Measurements from ENCODE around the gene ERGIC3.

The ERGIC3 gene

DNA sequence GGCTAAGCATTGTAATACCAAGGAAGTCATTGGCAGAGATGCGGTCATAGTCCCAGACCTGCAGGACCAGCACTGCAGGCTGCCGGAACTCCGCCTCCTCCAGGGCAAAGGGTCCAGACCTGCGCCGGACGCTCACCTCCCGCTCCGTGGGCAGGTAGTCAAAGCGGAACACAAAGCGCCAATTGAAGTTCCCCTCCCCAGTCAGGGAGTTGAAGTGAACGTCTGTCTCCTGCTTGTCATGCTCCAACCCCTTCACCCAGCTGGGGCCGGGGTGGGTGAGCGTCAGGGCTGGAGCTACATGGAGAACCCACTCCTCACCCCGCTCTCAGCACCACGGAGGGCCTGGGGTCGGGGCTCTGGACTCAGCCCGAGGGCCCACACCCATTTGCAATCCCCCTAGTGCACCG lies 18.2 kb downstream of the ERGIC3 start:
- in situ Hi-C loops (cut with HindIII; ENCODE audit: low sequenced_read_pairs), result no loop called here

DNA sequence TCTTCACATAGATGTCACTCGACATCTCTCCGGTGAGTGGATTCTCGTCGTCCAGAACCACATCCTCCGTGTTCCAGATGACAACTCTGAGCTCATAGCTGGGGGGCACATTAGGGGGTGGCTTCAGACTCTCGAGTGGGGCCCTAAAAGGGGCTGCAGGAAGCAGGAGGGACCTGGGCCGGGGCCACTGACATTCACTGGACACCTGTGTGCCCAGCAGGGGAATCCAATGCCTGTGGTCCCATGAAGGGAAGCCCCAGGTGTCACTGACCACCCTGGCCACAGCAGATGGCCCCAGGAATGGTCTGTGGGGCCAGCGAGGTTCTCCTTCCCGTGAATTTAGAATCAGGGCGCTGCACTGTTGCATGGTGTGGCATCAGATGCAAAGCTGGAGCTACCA lies 18.7 kb downstream of the ERGIC3 start:
- in situ Hi-C loops (cut with HindIII; ENCODE audit: low sequenced_read_pairs), result no loop called here

DNA sequence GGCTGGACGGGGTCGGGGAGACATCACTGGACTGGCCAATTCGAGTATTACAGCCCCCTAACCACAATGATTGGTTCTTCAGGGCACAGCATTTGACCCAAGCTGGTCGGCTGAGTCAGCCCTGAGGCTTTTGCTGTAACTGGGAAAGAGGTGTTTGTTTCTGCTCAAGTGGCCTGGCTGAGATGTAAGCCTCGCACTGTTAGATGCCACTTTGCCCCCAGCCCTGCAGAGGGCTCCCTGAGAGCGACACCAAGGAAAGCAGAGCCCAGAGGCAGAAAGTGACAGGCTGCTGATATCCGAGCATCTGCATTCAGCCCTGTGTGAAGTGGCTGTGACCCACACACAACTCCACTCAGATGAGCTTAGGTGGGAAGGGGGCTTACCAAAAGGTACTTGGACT lies 19.4 kb downstream of the ERGIC3 start:
- in situ Hi-C loops (cut with HindIII; ENCODE audit: low sequenced_read_pairs), result no loop called here

DNA sequence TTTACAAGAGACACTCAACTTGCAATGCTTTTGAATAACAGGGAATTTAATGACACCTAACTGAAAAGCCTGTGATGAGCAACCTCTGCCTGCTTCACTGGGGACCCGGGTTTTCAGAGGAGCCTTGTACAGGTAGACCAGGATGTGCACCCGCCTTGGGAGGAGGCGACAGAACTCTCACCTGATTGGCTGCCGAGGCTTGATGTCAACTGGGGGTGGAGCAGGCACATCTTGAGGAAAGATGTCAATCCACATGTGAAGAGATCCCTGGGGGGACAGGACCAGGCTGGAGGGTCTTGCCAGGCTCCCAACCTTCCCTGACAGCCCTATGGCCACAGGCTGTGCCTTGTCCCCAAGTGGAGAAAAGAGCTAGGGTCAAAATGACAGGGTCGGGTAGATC lies 19.8 kb downstream of the ERGIC3 start:
- in situ Hi-C loops (cut with HindIII; ENCODE audit: low sequenced_read_pairs), result no loop called here

DNA sequence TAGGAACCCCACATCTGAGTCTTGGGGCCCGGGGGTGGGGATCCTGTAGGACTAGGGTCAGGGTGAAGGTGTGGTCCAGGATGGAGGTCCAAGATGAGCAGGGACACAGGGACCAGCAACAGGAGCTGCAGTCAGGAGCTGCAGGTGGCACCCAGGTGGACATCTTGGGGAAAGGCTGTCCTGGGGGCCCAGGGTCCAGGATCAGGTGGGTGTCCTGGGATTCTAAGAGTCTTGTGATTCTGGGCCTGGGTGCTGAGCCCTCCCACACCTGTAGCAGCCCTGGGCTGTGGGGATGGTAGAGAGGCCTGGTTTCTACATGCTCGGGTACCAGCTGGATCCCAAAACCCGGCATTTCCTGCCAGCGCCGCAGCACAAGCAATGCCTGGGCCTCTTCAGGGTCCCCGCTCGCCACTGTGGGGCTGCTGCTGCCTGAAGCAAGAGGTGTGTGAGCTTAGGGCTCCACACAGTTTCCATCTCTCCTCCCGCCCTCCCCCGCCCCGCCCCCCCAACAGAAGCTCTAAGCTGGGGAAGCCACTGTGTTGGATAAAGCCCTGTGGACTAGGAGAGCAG lies 20.7 kb downstream of the ERGIC3 start:
- in situ Hi-C loops (cut with HindIII; ENCODE audit: low sequenced_read_pairs), result no loop called here

DNA sequence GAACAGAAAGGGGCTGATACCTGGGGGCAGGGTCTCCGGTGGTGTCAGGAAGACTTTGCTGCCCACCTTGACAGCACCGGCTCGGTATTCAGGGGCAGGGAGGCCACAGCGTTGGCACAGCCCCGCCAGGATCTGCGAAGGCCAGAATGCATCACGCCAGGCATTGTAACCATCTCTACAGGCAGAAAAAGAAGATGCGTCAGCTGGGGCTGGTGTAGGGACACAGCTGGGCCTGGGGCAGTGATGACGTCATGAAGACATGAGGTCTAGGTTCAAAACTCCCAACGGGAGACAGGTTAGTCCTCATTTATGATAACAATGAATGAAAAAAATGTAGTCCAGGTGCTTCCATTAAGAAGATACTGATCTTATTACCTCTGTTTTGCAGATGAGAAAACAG lies 22.0 kb downstream of the ERGIC3 start:
- in situ Hi-C loops (cut with HindIII; ENCODE audit: low sequenced_read_pairs), result no loop called here

DNA sequence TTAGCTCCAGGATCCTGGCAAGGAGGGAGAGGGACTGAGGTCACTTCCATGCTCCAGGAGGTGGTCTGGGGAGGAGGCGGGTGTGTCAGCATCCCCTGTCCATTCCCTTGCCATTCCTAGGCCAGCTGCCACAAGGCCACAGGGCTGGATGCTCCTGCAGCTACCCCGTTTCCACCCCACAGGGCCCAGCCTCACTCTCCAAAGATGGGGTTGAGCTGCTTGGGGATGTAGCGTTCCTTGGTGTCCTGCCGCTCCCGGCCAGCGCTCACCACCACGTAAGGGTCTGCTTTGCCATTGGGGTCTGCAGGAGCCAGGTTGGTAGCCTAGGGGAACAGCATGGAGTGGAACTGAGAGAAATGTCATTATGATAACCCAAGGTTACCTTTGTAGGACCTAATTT lies 23.0 kb downstream of the ERGIC3 start:
- in situ Hi-C loops (cut with HindIII; ENCODE audit: low sequenced_read_pairs), result no loop called here

DNA sequence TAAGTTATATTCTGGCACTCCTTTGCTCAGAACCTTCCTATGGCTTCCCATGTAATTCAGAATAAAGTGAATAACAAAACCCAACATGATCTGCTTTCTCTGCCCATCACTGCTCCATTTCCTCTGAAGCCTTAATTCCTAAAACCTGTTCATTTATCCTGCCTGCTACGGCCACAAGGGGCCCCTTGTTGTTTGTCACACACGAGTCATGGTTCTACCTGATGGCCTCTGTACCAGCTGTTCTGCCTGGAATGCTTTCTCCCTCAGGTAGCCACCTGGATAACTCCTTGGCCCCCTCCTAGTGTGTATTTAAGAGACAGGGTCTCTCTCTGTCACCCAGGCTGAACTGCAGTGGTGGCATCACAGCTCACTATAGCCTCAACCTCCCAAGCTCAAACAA lies 26.8 kb downstream of the ERGIC3 start:
- in situ Hi-C loops (cut with HindIII; ENCODE audit: low sequenced_read_pairs), result no loop called here

DNA sequence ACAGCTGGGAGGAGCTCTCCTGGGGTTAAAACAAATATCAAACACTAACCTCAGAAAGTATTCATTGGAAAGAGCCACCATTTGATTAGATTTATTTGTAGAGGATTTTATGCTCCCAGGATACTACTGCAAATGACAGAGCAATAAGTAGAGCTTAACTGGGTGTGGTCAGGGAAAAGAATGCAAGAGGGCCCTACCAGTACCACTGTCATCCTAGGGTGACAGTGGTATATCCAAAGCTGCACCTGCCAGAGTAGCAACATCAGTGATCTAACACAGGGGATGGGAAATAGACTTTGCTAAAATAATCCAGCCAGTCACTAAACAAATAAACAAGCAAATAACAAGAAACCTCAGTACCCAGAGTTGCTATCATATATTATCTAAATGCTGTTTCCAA lies 29.7 kb downstream of the ERGIC3 start:
- in situ Hi-C loops (cut with HindIII; ENCODE audit: low sequenced_read_pairs), result no loop called here

DNA sequence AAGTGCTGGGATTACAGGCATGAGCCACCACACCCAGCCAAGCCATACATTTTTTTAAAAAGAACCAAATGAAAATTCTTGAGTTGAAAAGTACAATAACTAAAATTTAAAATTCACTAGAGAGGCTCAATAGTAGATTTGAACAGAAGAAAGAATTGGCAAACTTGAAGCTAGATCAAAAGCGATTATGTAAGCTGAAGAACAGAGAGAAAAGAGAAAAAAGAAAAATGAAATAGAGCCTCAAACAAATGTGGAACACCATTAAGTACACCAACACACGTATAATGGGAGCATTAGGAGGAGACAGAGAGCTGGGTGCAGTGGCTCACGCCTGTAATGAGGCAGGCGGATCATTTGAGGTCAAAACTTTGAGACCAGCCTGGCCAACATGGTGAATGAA lies 31.0 kb downstream of the ERGIC3 start:
- in situ Hi-C loops (cut with HindIII; ENCODE audit: low sequenced_read_pairs), result no loop called here

DNA sequence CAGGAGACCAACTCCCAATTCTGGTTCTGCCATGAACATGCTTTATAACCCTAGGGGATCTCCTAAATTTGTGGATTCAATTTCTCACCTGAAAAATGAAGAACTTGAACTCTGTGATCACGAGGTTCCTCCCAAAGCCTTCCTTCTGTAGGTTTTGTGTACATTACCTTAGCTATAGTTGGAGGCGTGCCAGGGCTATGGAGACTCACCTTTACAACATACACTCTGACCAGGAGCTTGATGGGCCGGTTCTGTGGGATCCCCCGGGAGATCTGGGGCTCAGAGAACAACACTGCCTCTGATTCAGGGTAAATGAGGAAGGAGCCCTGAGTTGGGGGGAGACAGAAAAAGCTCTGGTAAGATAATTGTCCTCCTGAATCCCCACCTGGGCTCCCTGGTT lies 34.1 kb downstream of the ERGIC3 start:
- in situ Hi-C loops (cut with HindIII; ENCODE audit: low sequenced_read_pairs), result no loop called here

DNA sequence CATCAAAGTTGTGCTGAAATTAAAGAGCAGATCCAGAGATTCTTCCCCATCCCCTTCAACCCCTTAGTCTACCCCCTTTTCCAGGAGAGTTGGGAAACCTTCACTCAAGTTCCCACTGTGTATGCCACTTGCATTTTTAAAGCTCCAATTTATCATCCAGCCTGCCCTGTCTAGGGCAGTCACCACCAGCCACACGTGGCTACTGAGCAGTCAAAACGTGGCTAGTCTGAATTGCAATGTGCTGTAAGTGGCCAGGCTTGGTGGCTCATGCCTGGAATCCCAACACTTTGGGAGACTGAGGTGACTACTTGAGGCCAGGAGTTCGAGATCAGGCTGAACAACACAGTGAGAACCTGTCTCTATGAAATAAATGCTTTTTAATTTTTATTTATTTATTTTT lies 34.9 kb downstream of the ERGIC3 start:
- in situ Hi-C loops (cut with HindIII; ENCODE audit: low sequenced_read_pairs), result no loop called here

DNA sequence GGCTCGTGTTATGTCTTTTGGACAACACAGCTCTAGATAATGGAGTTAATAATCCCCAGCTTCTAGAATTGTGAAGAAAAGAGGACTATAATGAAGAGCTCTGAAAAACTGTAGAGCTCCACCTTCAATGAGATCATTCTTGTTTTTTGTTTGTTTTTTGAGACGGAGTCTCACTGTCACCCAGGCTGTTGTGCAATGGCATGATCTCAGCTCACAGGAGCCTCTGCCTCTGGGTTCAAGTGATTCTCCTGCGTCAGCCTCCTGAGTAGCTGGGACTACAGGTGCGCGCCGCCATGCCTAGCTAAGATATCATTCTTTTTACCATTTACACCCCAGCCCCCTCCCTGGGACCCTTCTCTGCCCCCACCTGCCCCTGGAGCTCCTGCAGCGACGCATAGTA lies 36.6 kb downstream of the ERGIC3 start:
- in situ Hi-C loops (cut with HindIII; ENCODE audit: low sequenced_read_pairs), result no loop called here

DNA sequence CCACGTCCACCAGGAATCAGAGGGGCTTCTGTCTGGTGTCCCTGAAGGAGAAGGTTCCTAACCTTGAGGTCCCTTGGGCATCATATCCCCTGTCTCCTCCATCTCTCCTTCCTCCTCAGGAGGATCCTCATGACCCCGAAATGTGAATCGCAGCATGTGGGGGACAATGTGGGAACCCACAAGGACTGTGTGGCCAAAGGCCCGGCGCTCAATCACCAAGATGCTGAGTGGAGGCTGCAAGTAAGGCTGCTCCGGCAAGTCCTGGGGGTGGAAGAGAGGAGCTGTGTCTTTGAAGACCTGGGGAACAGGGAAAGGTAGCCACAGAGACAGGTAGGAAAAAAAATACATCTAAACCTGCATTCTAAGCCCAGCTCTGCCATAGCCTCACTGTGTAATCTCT lies 37.3 kb downstream of the ERGIC3 start:
- in situ Hi-C loops (cut with HindIII; ENCODE audit: low sequenced_read_pairs), result no loop called here

DNA sequence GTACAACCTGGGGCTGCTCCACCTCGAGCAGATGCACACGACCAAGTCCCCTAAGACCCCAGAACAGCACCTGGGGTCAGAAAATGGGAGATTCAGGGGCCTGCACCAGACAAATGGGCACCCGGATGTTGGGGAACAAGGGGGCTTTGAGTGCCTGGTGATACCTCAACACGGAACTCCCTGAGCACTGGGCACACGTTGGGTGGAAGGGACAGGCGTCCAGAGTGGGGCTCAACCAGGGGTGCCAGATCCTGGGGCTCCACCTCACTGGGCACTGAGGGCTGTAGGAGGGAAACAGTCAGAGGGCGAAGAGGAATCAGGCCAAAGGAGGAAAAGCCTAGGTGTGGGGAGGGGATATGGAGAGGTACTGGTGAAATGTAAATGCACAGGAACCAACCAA lies 40.3 kb downstream of the ERGIC3 start:
- in situ Hi-C loops (cut with HindIII; ENCODE audit: low sequenced_read_pairs), result no loop called here

DNA sequence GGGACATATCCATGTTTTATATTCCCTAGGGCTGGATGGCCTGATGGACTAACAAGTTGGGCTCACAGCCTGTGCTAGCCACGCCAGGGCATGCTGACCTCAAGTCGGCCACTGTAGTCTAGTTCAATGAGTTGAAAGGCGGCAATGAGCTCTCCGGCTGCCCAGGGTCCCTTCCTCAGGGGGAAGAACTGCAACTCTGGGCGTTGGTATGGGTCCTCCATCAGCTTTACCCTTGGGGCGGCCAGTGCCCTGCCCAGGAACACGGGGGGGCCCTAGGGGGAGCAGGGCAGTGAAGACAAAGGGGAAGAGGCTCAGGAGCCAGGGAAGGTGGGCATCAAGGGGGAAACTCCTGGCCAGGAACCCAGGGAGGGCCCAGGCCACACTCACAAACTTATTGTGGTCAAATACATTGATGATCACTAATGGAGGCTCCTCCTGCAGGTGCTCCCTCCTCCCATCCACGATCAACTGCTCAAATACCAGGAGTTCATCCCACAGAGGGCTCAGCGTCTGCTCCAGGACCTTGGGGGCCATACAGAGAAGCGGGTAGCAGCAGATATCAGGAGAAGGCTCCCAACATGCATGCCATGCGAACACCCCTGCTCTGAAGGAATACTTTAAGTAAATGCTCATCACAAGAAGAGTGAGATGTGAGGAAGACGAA lies 41.0 kb downstream of the ERGIC3 start:
- in situ Hi-C loops (cut with HindIII; ENCODE audit: low sequenced_read_pairs), result no loop called here

DNA sequence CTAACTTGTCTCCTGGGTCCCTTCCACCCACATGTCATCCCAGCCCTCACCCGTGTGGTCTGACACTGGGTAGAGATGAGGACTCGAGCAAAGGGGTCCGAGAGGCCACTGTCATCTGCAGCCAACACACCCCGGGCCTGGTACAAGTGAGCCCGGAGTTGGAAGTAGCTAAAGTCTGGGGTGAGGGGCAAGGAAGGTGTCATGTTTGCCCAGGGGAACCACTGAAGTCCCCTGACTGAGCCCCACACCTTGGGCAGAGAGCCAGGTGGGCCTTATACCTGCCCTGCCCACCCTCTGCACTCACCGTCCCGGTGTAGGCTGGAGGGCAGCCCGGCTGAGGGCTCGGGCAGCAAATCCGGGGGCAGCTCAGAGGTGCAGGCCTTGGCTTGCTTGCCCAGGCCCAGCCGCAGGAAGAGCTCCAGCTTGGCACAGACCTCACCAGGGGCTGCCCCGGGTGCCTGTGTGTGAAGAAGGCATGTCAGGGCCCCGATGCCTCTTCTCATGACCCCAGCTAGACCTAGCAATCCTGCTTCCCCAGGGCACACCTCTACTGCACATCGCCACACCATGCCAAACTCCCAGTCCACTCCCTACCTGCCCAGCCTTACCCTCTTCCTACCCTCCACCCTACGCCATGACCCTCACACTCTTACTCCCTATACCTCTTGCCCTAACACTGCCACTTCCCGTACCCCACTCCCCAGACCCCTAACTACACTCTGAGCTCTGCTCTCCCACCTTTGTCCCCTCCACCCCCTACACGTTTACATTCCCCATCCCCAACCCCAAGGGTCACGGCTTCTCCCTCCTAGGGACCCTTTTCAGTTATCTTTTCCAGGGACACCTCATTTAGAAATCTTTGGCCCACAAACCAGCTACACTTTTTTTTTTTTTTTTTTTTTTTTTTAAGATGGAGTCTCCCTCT lies 42.0 kb downstream of the ERGIC3 start:
- in situ Hi-C loops (cut with HindIII; ENCODE audit: low sequenced_read_pairs), result no loop called here

DNA sequence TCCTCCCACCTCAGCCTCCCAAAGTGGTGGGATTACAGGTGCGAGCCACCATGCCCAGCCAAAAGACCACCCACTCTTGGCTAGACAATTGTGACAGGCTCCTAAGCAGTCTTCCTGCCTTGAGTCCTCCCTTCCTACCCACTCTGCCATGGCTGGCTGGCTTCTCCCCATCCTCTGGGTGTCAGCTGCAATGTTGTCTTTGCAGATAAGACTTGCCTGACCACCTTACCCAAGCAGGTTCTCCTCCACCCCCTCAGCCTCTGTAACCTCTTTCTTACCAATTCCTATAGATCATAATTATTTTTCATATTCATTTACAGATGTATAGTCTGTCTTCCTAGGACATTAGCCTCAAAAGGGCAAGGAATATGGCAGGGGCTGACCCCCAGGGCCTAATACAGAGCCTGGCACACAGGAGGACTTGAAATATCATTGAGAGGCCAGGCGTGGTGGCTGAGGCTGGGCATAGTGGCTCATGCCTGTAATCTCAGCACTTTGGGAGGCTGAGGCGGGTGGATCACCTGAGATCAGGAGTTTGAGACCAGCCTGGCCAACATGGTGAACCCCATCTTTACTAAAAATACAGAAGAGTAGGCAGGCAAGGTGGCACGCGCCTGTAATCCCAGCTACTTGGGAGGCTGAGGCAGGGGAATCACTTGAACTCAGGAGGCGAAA lies 45.0 kb downstream of the ERGIC3 start:
- in situ Hi-C loops (cut with HindIII; ENCODE audit: low sequenced_read_pairs), result no loop called here

DNA sequence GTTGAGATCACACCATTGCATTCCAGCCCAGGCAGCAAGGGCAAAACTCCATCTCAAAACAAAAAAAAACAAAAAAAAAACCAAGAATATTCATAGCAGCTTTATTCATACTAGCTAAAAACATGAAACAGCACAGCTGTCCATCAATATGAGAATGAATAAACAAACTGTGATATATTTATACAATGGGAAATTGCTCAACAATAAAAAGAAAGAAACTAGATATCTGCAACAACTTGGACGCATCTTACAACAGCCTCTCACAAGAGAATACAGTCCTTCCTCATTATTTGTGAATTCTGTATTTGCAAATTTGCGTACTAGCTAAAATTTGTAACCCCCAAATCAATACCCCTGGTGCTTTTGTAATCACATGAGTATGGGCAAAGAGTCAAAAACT lies 45.6 kb downstream of the ERGIC3 start:
- in situ Hi-C loops (cut with HindIII; ENCODE audit: low sequenced_read_pairs), result no loop called here

DNA sequence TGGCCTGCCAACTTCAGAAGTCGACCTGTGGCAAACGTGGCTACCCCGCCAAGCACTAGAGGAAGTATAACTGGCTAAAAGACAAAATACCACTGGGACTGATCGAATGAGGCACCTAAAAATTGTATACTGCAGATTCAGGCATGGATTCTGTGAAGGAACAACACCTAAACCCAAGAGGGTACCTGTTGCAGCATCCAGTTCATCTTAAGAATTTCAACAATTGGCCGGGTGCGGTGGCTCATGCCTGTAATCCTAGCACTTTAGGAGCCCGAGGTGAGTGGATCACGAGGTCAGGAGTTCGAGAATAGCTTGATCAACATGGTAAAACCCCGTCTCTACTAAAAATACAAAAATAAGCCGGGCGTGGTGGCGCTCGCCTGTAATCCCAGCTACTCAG lies 46.5 kb downstream of the ERGIC3 start:
- in situ Hi-C loops (cut with HindIII; ENCODE audit: low sequenced_read_pairs), result no loop called here

DNA sequence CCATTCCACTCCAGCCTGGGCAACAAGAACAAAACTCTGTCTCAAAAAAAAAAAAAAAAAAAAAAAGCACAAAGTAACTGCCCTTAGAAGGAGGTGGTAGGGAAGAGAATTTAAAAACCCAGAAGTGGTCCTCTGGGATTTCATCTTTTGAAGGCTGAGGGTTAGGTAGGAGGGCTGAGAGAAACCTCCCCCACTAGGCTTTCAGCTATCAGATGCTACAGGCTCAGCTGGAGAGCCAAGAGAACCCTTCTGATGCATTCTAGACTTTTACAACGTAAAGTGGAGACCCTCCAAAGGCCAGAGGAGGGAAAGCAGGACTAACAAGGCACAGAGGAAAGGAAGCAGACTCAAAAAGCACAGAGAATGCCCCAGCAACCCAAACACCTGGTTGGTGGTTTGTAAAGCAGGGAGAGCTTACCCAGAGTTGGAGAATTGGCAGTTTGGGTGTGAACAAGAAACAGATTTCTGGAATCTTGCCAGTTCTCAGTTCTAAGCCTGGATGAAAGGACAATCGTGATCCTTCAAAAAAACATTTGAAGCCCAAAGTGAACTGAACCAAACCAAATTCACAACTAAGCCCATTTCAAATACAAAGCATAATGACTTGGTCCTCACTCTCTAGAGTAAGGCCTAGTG lies 50.6 kb downstream of the ERGIC3 start:
- in situ Hi-C loops (cut with HindIII; ENCODE audit: low sequenced_read_pairs), result no loop called here

Measured in DLD1 (cell line).